HS-27A (cell line): ENCODE data around the gene G6PD.

Experiments used
- DNase-seq: peaks from one replicate; pipeline ENCODE4 v3.0.0-alpha.2; 2012; ENCODE audit warnings: low read depth, missing footprints

The G6PD gene

DNA sequence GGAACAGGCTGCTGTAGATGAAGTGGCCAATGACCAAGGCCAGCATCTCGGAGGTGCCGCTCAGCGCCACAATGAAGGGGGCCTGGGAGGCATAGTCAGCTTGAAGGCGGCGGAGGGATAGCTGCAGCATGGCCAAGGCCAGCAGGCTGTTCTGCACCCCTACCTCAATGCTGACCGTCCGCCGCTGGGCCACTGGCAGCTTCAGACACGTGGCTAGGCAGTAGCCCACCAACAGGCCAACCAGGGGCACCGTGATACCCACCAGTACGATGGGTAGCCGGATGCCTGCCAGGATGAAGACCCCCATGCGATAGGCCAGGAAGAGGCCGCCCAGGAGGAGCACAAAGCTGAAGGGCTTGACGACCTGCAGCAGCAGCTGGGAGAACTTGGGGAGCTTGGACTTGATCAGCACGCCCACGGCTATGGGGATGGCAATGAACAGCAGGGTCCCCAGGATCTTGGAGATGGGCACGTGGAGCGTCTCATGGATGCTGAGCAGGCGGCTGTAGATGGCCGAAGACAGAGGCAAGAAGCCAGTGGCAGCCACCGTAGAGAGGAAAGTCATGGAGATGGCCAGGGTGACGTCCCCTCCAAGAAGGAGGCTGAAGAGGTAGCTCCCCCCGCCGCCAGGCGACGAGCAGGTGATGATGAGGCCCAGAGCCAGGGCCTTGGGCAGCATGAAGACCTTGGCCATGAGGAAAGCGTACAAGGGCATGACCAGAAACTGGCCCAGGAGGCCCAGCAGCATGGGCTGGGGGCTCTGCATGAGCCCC lies 58.9 kb downstream of the G6PD start:
- DNase-seq, result no peak

DNA sequence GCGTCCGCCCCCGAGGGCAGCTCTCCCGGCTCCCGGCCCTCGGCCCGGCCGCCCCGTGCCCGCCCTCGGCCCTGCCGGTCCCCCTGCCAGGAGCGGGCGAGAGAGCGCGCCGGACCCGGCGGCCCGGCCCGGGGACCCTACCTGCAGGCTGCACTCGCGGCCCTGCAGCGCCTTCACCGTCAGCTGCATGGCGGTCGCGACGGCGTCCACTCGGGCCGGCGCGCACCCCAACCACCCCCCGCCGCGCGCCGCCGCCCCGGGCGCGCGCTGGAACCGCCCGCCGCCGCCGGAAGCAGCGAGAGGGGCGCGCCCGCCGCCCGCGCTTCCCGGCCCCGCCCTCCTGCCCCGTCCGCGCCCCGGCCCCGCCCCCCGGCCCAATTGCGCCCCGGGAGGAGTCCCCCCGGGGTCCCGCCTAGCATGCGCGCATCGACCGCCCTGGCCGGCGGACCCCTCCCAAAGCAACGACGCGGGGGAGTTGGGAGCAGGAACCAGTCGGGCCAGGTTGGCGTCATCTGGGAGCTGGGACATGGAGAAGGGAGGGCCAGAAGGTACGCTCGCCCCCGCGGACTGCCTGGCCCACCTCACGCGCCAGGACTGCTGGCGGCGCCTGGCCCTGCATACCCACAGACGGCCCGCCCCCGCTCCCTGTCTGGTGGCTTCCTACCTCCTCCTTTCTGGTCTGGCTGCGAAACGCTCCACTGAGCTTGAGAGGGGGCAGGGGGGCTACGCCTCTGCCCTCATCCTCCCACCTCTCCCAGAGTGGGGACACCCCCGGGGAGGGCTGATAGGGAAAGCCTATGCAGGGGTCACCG lies 60.0 kb downstream of the G6PD start, which contains the start of gene UBL4A:
Gene UBL4A (minus strand): TSS at position 220 of the 812 bp plus-strand sequence. CDS start 31 bp downstream, at position 189.
- DNase-seq, result no peak

DNA sequence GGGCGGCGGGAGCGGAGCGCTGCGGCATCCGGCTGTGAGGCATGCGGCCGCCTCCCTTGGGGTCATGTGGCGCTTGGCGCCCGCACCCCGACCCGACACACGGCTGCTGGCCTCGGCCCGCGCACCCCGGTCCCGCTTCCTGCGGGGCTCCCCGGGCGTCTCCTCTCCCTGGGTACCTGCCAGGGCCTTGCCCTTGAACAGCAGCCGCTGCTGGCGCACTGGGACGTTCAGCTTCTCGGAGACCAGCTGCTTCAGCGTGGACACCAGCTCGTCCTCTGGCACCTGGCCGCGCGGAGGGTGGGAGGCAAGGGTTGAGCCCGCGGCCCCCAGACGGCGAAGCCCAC lies 60.6 kb downstream of the G6PD start:
- DNase-seq, result no peak

DNA sequence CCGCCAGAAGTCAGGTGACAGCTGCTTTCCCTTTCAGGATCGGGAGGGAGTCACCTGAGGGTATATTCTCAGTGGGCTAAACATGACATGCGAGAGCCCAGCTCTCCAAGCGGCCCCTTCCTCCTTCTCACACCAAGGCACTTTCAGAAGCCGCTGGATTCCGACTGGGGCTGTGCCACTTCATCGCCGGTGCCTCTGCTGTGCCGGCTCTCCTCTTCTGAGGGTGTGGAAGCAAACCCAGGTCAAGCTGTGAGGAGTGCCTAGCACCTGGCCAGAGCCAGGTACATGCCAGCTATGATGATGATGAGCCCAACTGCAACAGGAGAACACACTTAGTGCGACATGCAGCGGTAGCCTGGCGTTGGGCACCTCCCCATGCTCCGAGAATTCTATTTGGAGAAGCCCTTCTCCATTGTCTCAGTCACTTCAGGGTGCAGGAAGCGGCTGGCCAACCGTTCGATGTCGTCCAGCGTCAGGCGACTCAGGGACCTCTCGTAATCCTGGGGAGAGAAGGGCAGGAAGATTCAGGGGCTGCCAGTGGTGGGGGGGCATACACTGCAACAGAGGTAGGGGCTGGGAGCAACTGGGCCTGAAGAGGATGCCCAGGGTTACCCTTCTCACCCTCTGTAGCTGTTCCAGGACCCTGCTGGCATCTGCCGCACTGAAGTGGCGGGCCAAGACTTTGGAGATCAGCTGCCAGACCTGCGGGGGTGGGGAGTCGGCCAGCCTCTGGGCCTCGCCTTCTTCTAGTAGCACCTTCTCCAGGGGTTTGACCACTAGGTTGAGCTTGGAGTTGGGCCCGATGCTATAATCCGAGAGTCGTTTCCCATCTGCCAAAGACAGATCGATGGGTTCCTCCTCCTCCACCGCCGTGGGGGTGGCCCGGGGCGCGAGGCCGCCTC lies 61.2 kb downstream of the G6PD start:
- no peak for DNase-seq

DNA sequence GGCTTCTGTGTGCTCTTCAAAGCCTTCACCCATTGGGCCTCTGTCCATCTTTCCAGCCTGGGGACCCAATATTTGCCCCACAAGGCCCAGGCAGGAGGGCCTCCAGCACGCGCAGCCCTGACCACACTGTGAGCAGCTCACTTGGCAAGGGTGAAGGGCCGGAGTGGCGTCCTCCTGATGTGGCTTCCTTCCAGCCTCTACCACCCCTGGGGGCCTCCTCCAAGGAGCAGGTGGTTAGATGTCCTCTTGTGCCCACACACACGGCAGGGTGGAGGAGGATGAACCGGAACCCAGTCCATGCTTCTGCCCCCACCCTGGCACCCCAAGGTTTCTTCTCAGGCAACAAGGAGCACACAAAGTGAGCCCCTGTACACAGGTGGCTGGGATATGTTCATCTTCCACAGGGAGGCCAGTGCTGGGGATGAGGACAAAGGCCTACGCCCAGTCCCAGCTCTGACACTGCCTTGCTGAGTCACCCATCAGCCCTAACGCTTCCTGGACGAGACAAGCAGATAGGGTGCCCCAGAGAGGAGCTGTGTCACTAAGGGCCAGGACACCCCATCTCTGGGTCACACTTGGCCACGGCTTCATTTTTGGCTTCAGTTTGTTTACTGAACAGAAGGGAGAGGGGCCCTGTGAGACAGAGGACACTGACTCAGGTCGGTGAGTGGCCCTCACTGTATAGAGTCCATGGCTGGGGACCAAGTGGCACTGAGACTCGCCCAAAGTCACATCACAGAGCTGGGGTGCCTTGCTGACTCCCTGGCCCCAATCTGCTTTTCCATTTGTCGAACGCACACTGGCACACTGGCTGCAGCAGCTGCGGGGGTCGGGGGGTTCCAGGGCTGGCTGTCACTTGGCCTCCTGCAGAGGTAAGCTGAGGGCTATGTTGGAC lies 62.1 kb downstream of the G6PD start:
- DNase-seq, result no peak

DNA sequence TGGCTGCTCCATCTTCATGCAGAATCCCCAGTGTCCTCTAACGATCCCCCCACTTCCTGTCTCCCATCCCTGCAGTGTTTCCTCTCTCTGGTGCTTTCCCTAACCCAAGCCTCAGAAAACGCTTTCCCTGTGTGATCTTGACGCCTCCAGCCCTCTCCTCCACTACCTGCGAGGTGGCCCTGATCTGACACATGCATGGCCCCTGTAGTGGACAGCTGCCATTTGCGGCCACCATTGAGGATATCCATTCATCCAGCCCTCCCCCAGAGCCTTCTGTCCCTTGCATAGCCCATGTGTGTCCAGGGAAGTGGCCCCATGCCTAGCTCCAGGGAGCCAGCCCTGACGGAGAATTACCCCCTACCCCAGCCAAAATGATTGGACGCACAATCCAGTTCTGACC lies 63.3 kb downstream of the G6PD start:
- no peak for DNase-seq

DNA sequence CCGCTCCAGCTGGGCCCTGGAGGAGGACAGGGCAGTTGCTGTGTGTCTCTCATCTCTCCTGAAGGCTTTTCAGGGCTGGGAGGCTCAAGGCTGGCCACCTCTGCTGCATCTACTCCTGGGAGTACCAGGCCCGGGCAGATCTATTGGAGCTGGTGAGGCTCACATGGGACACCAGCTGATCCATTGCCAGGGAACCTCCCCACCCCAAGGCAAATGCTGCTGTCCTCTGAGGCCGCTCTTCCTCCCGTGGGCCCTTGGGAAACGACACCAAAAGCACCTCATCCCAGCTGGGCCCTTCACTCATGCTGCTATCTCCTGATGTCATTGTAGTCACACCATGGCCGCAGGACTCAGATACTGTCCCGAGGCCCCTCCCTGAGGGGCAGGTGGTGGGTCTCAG lies 63.9 kb downstream of the G6PD start:
- no peak for DNase-seq

DNA sequence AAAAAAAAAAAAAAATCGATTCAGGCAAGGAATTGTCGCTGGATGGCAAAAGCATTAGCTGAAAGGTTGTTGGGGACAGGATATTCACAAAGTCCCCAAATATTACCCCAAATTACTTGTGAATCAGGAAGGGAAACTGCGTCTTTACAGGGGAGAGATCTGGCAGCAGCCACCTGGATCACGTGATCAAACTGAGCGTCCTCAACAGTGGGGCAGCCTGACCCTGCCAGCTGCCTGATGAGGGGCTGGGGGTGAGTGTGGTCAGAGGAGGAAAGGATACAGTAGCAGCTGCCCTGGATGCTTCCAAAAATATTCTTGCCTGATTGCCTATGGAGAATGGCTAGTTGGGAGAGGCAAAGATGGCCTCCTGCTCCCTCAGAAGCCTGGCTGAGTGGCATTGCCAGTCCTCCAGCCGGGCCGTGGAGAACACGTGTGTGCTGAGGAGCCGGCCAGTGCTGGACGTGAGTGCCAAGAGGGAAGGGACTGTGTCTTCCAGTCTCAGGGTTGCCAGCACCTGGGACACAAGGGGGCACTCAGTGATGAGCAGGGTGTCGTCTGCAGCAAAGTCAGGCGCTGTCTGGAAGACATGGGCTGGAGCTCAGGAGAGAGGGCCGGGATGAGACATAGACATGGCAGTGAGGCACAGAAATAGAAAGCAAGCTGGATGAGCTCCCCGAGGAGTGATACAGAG lies 64.6 kb downstream of the G6PD start:
- DNase-seq, result no peak
